LNCaP clone FGC (cell line): ENCODE data around the gene ITCH.
"Not testable (repeated sequence)": the region's sequence is repeated elsewhere in the genome, so short reads cannot be mapped to it uniquely, and the experiment has no call there.

Experiments used
- DNase-seq: peaks from one replicate; pipeline ENCODE4 v3.0.0-alpha.2; 2011; ENCODE audit warnings: low read depth
- H3K4me3 ChIP-seq: 2 replicates; pipeline ENCODE4 v1.5.1; 2011; ENCODE audit warnings: mild to moderate bottlenecking, low read depth, low read length, control low read depth
- CTCF ChIP-seq: IDR thresholded peaks from 2 replicates; pipeline ENCODE4 v1.5.1; 2012; ENCODE audit warnings: mild to moderate bottlenecking; ENCODE audit not compliant: control insufficient read depth, insufficient read depth; ENCODE audit errors: extremely low read depth

The ITCH gene

GRCh38 chr20:34435589-34435988, 72.5 kb downstream of the ITCH start:
- no peak overlapping the region for H3K4me3 ChIP-seq
- DNase-seq: no peak
- no peak for TF ChIP-seq CTCF

GRCh38 chr20:34437330-34437986, 74.4 kb downstream of the ITCH start:
- DNase-seq: no peak
- no peak for TF ChIP-seq CTCF
- H3K4me3 ChIP-seq: no peak overlapping the region

GRCh38 chr20:34439168-34439567, 76.1 kb downstream of the ITCH start:
- no peak for DNase-seq
- TF ChIP-seq CTCF: no peak
- no peak overlapping the region for H3K4me3 ChIP-seq

- H3K4me3 ChIP-seq, DNase-seq: not testable (repeated sequence)
These were observed 78.3 kb downstream of the ITCH start for GRCh38 chr20:34441423-34441822.

- no peak overlapping the region for H3K4me3 ChIP-seq
- DNase-seq: no peak
- no peak for TF ChIP-seq CTCF
These were observed 80.5 kb downstream of the ITCH start for GRCh38 chr20:34443546-34443945.

- DNase-seq: no peak
- no peak for TF ChIP-seq CTCF
These were observed 82.3 kb downstream of the ITCH start for GRCh38 chr20:34445177-34446065.

GRCh38 chr20:34448517-34448916, 85.4 kb downstream of the ITCH start:
- DNase-seq: no peak
- no peak for TF ChIP-seq CTCF
- H3K4me3 ChIP-seq: no peak overlapping the region

More at GRCh38 chr20:34445177-34446065, 82.3 kb downstream of the ITCH start:
- no peak overlapping the region for H3K4me3 ChIP-seq
